ENCODE results near the gene MST1. TPM values are rescaled to one million over a fixed set of nuclear protein-coding genes. Genes with fewer than 3 reads are reported as not detected.

Gene MST1
- total RNA-seq, 1 donor from 2014 or later = 8.2 TPM

DNA sequence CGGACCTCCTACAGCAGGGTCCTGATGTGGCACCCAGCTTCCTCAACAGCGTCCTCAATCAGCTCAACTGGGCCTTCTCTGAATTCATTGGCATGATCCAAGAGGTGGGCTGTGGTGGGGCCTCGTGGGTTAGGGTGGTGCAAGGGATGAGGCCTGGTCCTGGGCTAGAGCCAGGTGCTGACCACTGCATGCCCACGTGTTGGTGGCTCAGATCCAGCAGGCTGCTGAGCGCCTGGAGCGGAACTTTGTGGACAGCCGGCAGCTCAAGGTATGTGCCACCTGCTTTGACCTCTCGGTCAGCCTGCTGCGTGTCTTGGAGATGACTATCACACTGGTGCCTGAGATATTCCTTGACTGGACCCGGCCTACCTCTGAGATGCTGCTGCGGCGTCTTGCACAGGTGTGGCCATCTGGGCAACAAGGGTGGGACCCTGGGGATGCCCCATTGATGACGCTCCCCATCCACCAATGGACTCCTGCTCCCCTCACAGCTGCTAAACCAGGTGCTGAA lies 26.4 kb upstream of the MST1 start:
- H3K27me3 Mint-ChIP-seq (ENCODE audit: insufficient read depth) = no peaks in the 10 kb centered on the region
- peaks cover 8% of the 10 kb centered on the region for H3K36me3 Mint-ChIP-seq (ENCODE audit: low read depth)
- intact Hi-C loops (cut with micrococcal nuclease) = no loop called here
- H3K9me3 Mint-ChIP-seq = no peaks in the 10 kb centered on the region
- peaks cover 27% of the 10 kb centered on the region for H3K4me1 Mint-ChIP-seq (ENCODE audit: low read depth)
- no peak overlapping the region for H3K4me3 Mint-ChIP-seq
- no peak for DNase-seq (ENCODE audit: low spot score)
- H3K27ac Mint-ChIP-seq = no peak overlapping the region

DNA sequence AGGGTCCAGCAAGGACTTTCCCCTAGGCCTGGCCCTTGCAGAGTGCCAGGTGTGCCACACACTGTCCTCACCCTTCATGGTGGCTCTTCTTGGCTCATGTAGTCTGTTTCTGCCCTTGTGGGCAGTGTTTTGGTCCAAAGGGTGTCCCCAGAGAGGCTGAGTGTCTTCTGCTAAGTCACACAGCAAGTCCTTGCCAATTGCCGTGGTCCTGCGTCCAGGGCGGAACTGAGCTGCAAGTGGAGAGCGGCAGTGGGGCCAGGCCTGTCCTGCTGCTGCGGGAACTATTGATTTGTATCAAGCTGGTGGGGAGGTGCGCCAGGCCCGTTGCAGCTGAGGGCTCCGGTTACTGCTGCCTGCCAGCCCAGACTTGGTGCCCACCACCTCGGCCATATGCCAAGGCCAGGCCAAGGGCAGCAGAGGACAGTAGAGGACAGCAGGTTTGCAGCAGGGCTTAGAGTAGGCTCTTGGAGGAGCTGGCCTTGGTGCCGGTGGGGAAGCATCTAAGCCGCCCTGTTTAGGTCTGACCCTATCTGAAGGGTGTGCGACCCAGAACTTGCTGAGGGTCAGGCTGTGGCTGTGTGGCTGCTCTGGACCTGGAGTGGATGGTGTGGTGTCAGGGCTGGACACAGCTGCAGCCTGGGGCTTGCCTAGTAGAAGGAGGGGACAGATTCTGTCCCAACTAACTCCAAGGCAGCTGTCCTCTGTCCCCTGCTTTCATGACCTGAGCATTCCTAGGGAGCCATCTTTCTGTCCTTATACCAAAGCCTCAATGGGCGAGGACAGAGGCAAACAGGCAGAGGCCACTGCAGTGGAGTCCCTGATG lies 25.7 kb upstream of the MST1 start:
- intact Hi-C loops (cut with micrococcal nuclease) = no loop called here
- no peaks in the 10 kb centered on the region for H3K9me3 Mint-ChIP-seq
- H3K36me3 Mint-ChIP-seq (ENCODE audit: low read depth) = peaks cover 5% of the 10 kb centered on the region
- no peak for DNase-seq (ENCODE audit: low spot score)
- H3K27ac Mint-ChIP-seq = no peak overlapping the region
- no peaks in the 10 kb centered on the region for H3K27me3 Mint-ChIP-seq (ENCODE audit: insufficient read depth)
- no peak overlapping the region for H3K4me3 Mint-ChIP-seq
- H3K4me1 Mint-ChIP-seq (ENCODE audit: low read depth) = peaks cover 26% of the 10 kb centered on the region

DNA sequence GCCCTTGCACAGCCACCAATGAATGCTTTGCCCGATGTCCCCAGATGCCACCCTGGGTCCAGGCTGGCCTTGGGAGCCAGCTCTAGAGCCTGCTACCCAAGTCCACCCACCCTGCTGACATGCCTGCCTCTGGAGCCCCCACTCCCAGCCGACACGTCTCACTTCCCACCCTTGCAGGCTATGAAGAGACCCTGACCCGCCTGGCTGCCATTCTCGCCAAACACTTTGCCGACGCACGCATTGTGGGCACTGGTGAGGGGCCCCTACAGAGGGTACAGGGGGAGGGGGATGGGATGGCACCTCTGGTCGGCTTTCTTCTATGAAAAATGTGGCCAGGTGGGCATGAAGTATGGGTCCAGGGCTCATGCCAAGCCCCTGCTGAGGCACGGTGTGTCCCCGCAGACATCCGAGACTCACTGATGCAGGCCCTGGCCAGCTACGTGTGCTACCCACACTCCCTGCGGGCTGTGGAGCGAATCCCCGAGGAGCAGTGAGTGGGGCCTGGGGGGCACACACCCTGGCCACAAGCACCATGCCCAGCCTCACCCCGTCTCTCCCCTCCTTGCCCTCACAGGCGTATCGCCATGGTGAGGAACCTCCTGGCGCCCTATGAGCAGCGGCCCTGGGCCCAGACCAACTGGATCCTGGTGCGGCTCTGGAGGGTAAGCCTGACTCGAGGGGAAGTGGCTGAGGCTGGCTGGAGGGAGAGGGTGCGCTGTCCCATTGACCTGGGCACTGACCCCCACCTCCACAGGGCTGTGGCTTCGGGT lies 24.2 kb upstream of the MST1 start:
- Mint-ChIP-seq H3K27ac (no peak overlapping the region), H3K9me3 (no peaks in the 10 kb centered on the region), H3K27me3 (ENCODE audit: insufficient read depth) (no peaks in the 10 kb centered on the region), H3K4me3 (no peak overlapping the region), H3K4me1 (ENCODE audit: low read depth) (peaks cover 11% of the 10 kb centered on the region), H3K36me3 (ENCODE audit: low read depth) (peaks cover 5% of the 10 kb centered on the region)
- no peak for DNase-seq (ENCODE audit: low spot score)
- intact Hi-C loops (cut with micrococcal nuclease) = no loop called here

DNA sequence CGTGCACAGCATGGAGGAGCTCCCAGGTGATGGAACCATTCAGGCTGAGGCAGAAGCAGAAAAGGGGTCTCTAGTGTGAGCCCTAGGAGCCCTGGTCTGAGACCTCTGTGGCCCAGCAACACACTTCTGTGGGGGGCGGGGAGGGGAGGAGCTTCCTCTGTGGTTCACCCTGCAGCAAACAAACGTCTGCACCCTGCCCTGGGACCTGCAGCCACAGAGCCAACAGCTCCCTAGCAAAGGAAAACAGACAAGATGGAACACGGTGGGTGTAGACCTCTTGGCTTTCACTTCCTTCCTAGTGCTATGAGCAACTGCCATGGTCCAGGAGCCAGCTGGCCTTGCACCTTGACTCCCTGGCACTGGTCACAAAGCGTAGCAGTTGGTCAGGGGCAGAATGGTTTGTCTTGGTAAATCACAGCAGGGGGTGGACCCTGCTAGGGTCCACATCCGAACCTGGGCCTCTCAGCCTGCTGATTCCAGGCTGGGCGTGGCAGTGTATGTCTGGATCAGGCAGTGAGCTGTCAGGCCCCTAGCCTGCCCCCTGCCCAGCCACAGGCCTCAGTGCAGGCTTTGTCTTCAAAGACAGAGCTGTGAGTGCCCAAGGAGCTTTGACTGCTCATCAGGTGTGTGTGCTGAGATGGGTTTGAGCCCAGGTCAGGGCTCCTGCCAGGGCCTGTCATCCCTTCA lies 23.5 kb upstream of the MST1 start:
- Mint-ChIP-seq H3K4me1 (ENCODE audit: low read depth) (peaks cover 9% of the 10 kb centered on the region), H3K4me3 (no peak overlapping the region), H3K9me3 (no peaks in the 10 kb centered on the region), H3K36me3 (ENCODE audit: low read depth) (peaks cover 6% of the 10 kb centered on the region), H3K27ac (no peak overlapping the region), H3K27me3 (ENCODE audit: insufficient read depth) (no peaks in the 10 kb centered on the region)
- DNase-seq (ENCODE audit: low spot score) = no peak
- intact Hi-C loops (cut with micrococcal nuclease) = no loop called here

DNA sequence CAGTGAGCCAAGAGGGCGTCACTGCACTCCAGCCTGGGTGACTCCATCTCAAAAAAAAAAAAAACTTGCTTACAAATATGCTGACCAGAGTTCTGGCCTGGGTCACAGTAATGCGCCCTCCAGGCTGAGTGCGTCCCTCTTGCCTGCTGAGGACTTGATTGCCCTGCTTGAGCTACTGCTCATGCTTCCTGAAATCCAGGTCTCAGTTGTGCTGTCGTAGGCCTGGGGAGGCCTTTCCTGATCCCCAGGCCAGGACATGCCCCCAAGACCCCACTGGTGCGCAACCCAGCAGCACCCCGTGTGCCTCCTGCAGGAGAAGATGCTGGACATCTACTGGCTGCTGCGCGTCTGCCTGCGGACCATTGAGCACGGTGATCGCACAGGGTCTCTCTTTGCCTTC lies 22.9 kb upstream of the MST1 start:
- intact Hi-C loops (cut with micrococcal nuclease) = no loop called here

DNA sequence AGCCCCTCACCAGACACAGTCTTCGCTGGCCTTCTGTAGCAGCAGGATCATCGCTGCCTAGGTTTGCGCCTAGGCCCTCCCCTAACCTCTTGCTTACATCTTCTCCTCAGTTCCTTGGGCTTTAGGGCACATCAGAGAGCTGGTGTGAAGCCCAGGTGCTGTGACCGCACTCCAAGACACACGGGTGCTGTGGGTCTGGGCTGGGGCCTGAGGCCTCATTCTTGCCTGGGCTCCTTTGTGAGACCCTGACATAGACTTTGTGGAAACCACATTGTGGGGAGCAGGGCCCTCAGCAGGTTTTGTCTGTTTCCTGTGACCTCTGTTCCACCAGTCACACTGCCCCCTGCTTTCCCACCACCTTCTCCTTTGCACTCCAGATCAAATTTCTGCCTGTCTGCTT lies 22.2 kb upstream of the MST1 start:
- Mint-ChIP-seq H3K9me3 (no peaks in the 10 kb centered on the region), H3K4me3 (no peak overlapping the region), H3K27ac (no peak overlapping the region), H3K27me3 (ENCODE audit: insufficient read depth) (no peaks in the 10 kb centered on the region), H3K36me3 (ENCODE audit: low read depth) (peaks cover 8% of the 10 kb centered on the region), H3K4me1 (ENCODE audit: low read depth) (peaks cover 9% of the 10 kb centered on the region)
- DNase-seq (ENCODE audit: low spot score) = no peak
- intact Hi-C loops (cut with micrococcal nuclease) = no loop called here

More for the DNA sequence above, 22.9 kb upstream of the MST1 start:
- no peak for DNase-seq (ENCODE audit: low spot score)
- no peaks in the 10 kb centered on the region for H3K9me3 Mint-ChIP-seq
- no peak overlapping the region for H3K27ac Mint-ChIP-seq
- no peaks in the 10 kb centered on the region for H3K27me3 Mint-ChIP-seq (ENCODE audit: insufficient read depth)
- peaks cover 7% of the 10 kb centered on the region for H3K36me3 Mint-ChIP-seq (ENCODE audit: low read depth)
- peaks cover 9% of the 10 kb centered on the region for H3K4me1 Mint-ChIP-seq (ENCODE audit: low read depth)
- no peak overlapping the region for H3K4me3 Mint-ChIP-seq

DNA sequence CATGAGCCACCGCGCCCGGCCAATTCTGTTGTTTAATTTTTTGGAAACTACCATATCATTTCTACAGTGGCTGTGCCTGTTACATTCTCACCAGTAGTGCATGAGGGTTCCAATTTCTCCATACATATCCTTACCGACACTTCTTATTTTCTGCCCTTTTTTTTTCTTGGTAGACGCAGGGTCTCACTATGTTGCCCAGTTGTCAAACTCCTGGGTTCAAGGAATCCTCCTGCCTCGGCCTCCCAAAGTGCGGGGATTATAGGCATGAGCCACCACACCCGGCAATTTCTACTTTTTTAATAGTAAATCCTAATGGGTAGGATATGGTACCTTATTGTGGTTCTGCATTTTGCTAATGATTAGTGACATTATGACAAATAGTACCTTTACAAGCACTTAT lies 20.6 kb upstream of the MST1 start:
- no peaks in the 10 kb centered on the region for H3K27me3 Mint-ChIP-seq (ENCODE audit: insufficient read depth)
- peaks cover 9% of the 10 kb centered on the region for H3K4me1 Mint-ChIP-seq (ENCODE audit: low read depth)
- H3K36me3 Mint-ChIP-seq (ENCODE audit: low read depth) = peaks cover 5% of the 10 kb centered on the region
- no peaks in the 10 kb centered on the region for H3K9me3 Mint-ChIP-seq
- no peak overlapping the region for H3K4me3 Mint-ChIP-seq
- H3K27ac Mint-ChIP-seq = no peak overlapping the region
- DNase-seq (ENCODE audit: low spot score) = no peak
- intact Hi-C loops (cut with micrococcal nuclease) = no loop called here

DNA sequence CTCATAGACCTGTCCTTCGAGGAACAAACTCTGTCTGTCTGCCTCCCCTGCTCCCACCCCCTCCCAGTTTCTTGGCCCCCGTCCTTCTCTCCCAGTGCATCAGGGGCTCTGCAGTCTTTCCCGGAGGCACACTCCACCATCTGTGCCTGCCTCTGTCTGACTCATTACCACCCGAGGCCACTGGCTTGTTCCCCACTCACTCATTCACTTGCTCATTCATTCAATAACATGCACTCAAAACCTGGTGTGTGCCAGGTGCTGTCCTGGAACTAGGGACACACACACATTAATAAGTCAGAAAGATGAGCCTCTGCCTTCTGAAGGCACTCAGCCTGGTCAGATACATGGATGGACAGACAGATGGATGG lies 17.8 kb upstream of the MST1 start:
- H3K27ac Mint-ChIP-seq = no peak overlapping the region
- H3K9me3 Mint-ChIP-seq = no peaks in the 10 kb centered on the region
- intact Hi-C loops (cut with micrococcal nuclease) = no loop called here
- H3K4me3 Mint-ChIP-seq = no peak overlapping the region
- H3K4me1 Mint-ChIP-seq (ENCODE audit: low read depth) = peaks cover 7% of the 10 kb centered on the region
- peaks cover 5% of the 10 kb centered on the region for H3K36me3 Mint-ChIP-seq (ENCODE audit: low read depth)
- DNase-seq (ENCODE audit: low spot score) = no peak
- no peaks in the 10 kb centered on the region for H3K27me3 Mint-ChIP-seq (ENCODE audit: insufficient read depth)

DNA sequence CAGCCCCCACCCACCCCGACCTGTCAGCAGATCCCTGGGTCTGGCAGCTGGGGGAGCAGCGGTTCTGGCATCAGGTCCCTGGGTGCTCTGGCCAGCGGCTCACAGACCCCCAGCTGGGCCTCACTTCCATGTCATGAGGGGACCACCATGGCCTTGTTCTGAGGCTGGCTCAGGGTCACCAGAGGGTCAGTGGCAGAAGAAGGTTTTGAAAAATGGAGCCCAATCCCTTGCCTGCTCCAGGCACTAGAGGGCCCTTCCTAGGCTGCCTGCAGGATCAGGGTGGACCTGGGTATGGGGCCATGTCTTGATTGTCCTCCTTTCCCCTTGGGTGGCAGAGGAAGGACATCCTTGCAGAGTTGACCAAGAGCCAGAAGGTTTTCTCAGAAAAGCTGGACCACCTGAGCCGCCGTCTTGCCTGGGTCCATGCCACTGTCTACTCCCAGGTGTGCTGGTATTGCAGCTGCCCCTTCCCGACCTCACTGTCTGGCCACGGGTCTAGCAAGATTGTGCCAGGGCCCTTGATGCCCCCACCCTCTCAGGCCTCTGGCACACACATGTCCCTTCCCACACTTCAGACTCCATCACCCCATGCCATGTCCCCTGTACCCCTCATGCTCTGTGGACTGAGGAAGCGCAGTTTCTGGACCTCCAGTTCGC lies 17.3 kb upstream of the MST1 start:
- intact Hi-C loops (cut with micrococcal nuclease) = no loop called here
- no peak for DNase-seq (ENCODE audit: low spot score)
- peaks cover 5% of the 10 kb centered on the region for H3K36me3 Mint-ChIP-seq (ENCODE audit: low read depth)
- H3K27ac Mint-ChIP-seq = no peak overlapping the region
- peaks cover 2% of the 10 kb centered on the region for H3K4me1 Mint-ChIP-seq (ENCODE audit: low read depth)
- no peak overlapping the region for H3K4me3 Mint-ChIP-seq
- H3K27me3 Mint-ChIP-seq (ENCODE audit: insufficient read depth) = no peaks in the 10 kb centered on the region
- no peaks in the 10 kb centered on the region for H3K9me3 Mint-ChIP-seq

DNA sequence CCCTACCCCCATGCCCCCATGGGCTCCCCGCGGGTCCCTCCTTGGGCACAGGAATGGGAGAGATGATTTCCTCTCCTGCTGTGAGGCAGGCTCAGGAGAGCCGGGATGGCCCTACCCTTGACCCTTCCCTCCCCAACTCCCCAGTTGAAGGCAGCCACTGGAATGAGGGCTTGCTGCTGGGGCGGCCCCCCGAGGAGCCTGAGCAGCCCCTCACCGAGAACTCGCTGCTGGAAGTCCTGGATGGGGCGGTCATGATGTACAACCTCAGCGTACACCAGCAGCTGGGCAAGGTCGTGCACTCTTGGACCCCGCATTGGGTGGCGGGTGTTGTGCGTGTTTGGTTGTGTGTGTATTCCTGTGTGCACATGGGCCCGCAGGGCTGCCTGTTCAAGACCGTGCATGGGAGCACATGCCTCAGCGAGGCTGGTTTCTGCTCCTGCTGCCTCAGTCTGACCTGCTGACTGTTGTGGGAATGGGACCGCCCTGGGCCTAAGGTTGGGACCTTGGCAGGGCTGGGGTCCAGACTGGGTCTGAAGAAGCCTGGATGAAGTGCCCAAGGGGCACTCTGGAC lies 16.2 kb upstream of the MST1 start:
- H3K36me3 Mint-ChIP-seq (ENCODE audit: low read depth) = peaks cover 6% of the 10 kb centered on the region
- no peak overlapping the region for H3K4me3 Mint-ChIP-seq
- DNase-seq (ENCODE audit: low spot score) = no peak
- no peaks in the 10 kb centered on the region for H3K4me1 Mint-ChIP-seq (ENCODE audit: low read depth)
- no peaks in the 10 kb centered on the region for H3K9me3 Mint-ChIP-seq
- no peaks in the 10 kb centered on the region for H3K27me3 Mint-ChIP-seq (ENCODE audit: insufficient read depth)
- H3K27ac Mint-ChIP-seq = no peak overlapping the region
- intact Hi-C loops (cut with micrococcal nuclease) = no loop called here

DNA sequence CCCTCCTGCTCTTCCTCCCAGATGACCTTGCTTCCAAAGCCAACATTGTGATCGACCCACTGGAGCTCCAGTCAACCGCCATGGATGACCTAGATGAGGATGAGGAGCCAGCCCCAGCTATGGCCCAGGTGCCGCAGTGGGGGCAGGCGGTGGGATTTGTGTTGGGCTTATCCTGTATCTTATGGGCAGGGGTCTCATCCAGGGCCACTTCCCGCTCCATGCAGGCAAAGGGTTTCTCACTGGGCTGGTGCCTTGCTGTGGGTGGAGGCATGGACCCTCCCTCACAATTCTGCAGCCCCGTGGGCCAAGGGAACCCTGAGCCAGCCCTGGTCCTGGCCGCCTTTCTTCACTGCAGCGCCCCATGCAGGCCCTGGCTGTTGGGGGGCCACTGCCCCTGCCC lies 15.4 kb upstream of the MST1 start:
- no peak overlapping the region for H3K4me3 Mint-ChIP-seq
- peaks cover 6% of the 10 kb centered on the region for H3K36me3 Mint-ChIP-seq (ENCODE audit: low read depth)
- no peaks in the 10 kb centered on the region for H3K27me3 Mint-ChIP-seq (ENCODE audit: insufficient read depth)
- no peaks in the 10 kb centered on the region for H3K4me1 Mint-ChIP-seq (ENCODE audit: low read depth)
- no peaks in the 10 kb centered on the region for H3K9me3 Mint-ChIP-seq
- intact Hi-C loops (cut with micrococcal nuclease) = no loop called here
- no peak for DNase-seq (ENCODE audit: low spot score)
- H3K27ac Mint-ChIP-seq = no peak overlapping the region

DNA sequence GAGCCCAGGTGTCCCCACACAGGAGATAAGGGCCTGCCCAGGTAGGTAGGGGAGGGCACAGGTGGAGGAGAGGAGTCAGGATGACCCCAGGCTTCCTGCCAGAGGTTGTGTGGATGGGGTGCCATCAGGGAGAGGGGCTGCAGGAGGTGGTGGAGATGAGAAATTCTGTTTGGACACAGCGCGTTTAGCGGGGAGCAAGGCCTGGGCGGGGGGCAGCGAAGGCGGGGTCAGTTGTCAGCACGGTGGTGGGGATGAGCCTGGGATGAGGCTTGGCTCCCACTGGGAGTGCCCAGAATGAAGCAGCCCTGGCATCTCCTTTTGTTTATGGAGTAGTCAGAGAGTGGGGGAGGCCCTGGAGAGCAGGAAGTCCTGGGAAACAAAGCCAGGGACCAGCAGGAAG lies 14.7 kb upstream of the MST1 start:
- H3K4me1 Mint-ChIP-seq (ENCODE audit: low read depth) = no peaks in the 10 kb centered on the region
- no peak for DNase-seq (ENCODE audit: low spot score)
- no peak overlapping the region for H3K4me3 Mint-ChIP-seq
- H3K36me3 Mint-ChIP-seq (ENCODE audit: low read depth) = peaks cover 6% of the 10 kb centered on the region
- H3K27ac Mint-ChIP-seq = no peak overlapping the region
- no peaks in the 10 kb centered on the region for H3K27me3 Mint-ChIP-seq (ENCODE audit: insufficient read depth)
- intact Hi-C loops (cut with micrococcal nuclease) = loop anchor here (1.0 kb wide), 5 partner anchors 15 to 202 kb away; partner anchors contain the start of gene AMIGO3
- H3K9me3 Mint-ChIP-seq = no peaks in the 10 kb centered on the region
